Endodermal cell (in vitro differentiated cells): Measurements from ENCODE around the gene ACAD10. TPM values are rescaled to one million over a fixed set of nuclear protein-coding genes. Genes with fewer than 3 reads are reported as not detected.
"Not testable (repeated sequence)": the region's sequence is repeated elsewhere in the genome, so short reads cannot be mapped to it uniquely, and the experiment has no call there.

ENCODE experiments used
- DNase-seq: peaks from one replicate; pipeline ENCODE4 v3.0.0-alpha.2; 2017
- H3K27ac ChIP-seq: 2 replicates; pipeline ENCODE4 v1.5.1; 2013; ENCODE audit warnings: mild to moderate bottlenecking, low read depth, low read length, moderate library complexity
- H3K27me3 ChIP-seq: 2 replicates; pipeline ENCODE4 v1.6.1; 2013; ENCODE audit warnings: mild to moderate bottlenecking, low read length, moderate library complexity; ENCODE audit not compliant: insufficient read depth, control insufficient read depth, poor library complexity, severe bottlenecking
- H3K36me3 ChIP-seq: 2 replicates; pipeline ENCODE4 v1.7.0; 2013; ENCODE audit warnings: mild to moderate bottlenecking, low read length, moderate library complexity; ENCODE audit not compliant: control insufficient read depth, insufficient read depth
- H3K4me1 ChIP-seq: one replicate; pipeline ENCODE4 v1.7.0; 2013; ENCODE audit warnings: low read length; ENCODE audit not compliant: control insufficient read depth, insufficient read depth
- H3K4me3 ChIP-seq: 2 replicates; pipeline ENCODE4 v1.5.1; 2013; ENCODE audit warnings: mild to moderate bottlenecking, low read length, moderate library complexity
- H3K9ac ChIP-seq: 2 replicates; pipeline ENCODE4 v1.6.1; 2013; ENCODE audit warnings: mild to moderate bottlenecking, low read length, moderate library complexity; ENCODE audit not compliant: poor library complexity, severe bottlenecking; ENCODE audit errors: extremely low read depth
- H3K9me3 ChIP-seq: 2 replicates; pipeline ENCODE4 v1.6.1; 2013; ENCODE audit warnings: mild to moderate bottlenecking, low read length, moderate library complexity; ENCODE audit not compliant: control insufficient read depth
- H3K27ac Mint-ChIP-seq: 2 replicates; pipeline ENCODE4 v1.8.0; 2020; ENCODE audit warnings: mixed read lengths
- H3K27me3 Mint-ChIP-seq: 2 replicates; pipeline ENCODE4 v1.8.0; 2021; ENCODE audit warnings: mild to moderate bottlenecking, mixed read lengths; ENCODE audit not compliant: insufficient read depth
- H3K36me3 Mint-ChIP-seq: 2 replicates; pipeline ENCODE4 v1.8.0; 2020; ENCODE audit warnings: low read depth, mixed read lengths
- H3K4me1 Mint-ChIP-seq: 2 replicates; pipeline ENCODE4 v1.8.0; 2020; ENCODE audit warnings: mixed read lengths
- H3K4me3 Mint-ChIP-seq: 2 replicates; pipeline ENCODE4 v1.8.0; 2020; ENCODE audit warnings: mild to moderate bottlenecking, moderate library complexity, mixed read lengths
- H3K9me3 Mint-ChIP-seq: 2 replicates; pipeline ENCODE4 v1.8.0; 2020; ENCODE audit warnings: mild to moderate bottlenecking, mixed read lengths
- WGBS, 2 experiments: methylation state at CpG; one replicate each; pipeline versions ENCODE4 v1.1.5 to v1.1.7; 2013; ENCODE audit warnings: missing lambda C conversion rate in 2 of 2, mixed read lengths in 1 of 2; ENCODE audit not compliant: insufficient coverage in 1 of 2, insufficient read length in 1 of 2; 5-methylcytosine and 5-hydroxymethylcytosine counted together
- total RNA-seq, 2 donors: library from RNA; stranded (reverse); fragmentation: NEBNext Ultra II Directional in 1 of 2; extraction: Animal tissue kit (Norgen Biotek cat#: 25700) in 1 of 2; gene quantifications; 2 replicates in 1 of 2; 3 replicates in 1 of 2; pipeline ENCODE4 v1.2.1, GENCODE V29; 2021
- TF ChIP-seq, protein P1 (sequence below): fragments of 200-600 bp; sonication (generic); conservative IDR thresholded peaks from 2 replicates; pipeline ENCODE4 v1.5.0; 2021; ENCODE audit warnings: antibody characterized with exemption, mild to moderate bottlenecking

The ACAD10 gene
- total RNA-seq, 2 donors from 2014 or later, result 43.7 to 47.0 TPM

DNA sequence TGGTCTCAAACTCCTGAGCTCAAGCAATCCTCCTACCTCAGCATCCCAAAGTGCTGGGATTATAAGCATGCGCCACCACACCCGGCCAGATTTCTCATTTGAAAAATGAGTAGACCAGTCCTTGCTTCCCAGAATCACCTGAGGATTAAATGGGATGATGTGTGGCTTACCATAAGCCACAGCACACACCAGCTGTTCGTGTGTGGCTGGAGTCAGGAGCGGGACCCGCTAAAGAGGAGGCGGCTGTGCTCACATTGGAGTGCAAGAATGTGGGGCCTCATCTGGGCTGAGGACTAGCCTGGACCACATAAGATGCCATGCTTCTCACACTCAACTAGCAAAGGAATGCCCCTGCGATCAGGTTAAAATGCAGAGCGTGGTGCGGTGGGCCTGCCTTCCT lies 74.1 kb downstream of the ACAD10 start:
- no peak overlapping the region for H3K27ac ChIP-seq
- TF ChIP-seq, protein P1, sequence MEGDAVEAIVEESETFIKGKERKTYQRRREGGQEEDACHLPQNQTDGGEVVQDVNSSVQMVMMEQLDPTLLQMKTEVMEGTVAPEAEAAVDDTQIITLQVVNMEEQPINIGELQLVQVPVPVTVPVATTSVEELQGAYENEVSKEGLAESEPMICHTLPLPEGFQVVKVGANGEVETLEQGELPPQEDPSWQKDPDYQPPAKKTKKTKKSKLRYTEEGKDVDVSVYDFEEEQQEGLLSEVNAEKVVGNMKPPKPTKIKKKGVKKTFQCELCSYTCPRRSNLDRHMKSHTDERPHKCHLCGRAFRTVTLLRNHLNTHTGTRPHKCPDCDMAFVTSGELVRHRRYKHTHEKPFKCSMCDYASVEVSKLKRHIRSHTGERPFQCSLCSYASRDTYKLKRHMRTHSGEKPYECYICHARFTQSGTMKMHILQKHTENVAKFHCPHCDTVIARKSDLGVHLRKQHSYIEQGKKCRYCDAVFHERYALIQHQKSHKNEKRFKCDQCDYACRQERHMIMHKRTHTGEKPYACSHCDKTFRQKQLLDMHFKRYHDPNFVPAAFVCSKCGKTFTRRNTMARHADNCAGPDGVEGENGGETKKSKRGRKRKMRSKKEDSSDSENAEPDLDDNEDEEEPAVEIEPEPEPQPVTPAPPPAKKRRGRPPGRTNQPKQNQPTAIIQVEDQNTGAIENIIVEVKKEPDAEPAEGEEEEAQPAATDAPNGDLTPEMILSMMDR, result no peak
- H3K27me3 Mint-ChIP-seq, result peaks cover 5% of the 10 kb centered on the region
- H3K9ac ChIP-seq, result no peak overlapping the region
- H3K27ac Mint-ChIP-seq, result no peak overlapping the region
- H3K9me3 Mint-ChIP-seq, result no peaks in the 10 kb centered on the region
- DNase-seq, result no peak
- H3K9me3 ChIP-seq, result no peaks in the 10 kb centered on the region
- no peak overlapping the region for H3K4me3 ChIP-seq
- H3K4me1 ChIP-seq, result peaks cover 2% of the 10 kb centered on the region
- WGBS, 2 experiments, result 96 to 98% methylated on average over 8 to 9 of the region's 9 CpGs
- no peak overlapping the region for H3K4me3 Mint-ChIP-seq
- H3K4me1 Mint-ChIP-seq, result peaks cover 16% of the 10 kb centered on the region
- H3K27me3 ChIP-seq, result no peaks in the 10 kb centered on the region
- H3K36me3 Mint-ChIP-seq, result peaks cover 4% of the 10 kb centered on the region
- H3K36me3 ChIP-seq, result no peaks in the 10 kb centered on the region

DNA sequence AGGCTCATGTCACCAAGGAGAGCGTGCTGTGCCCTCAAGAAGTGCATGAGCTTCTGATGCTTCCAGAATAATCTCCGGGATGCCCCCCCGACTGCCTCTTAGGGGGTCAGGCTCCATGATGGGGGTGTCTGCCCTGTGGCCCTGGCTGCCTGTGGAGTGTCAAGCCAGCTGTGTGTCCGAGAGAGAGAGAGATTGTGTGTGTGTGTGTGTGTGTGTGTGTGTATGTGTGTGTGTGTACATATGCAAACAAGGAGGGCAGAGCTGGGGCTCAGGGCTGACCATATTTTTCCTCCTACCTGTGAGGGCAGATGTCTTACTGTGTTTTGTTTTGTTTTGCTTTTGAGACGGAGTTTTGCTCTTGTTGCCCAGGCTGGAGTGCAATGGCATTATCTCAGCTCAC lies 75.2 kb downstream of the ACAD10 start:
- Histone ChIP-seq H3K36me3 (no peaks in the 10 kb centered on the region), H3K4me3 (no peak overlapping the region), H3K27me3 (no peaks in the 10 kb centered on the region), H3K27ac (no peak overlapping the region), H3K9me3 (peaks cover 8% of the 10 kb centered on the region), H3K4me1 (peaks cover 2% of the 10 kb centered on the region), H3K9ac (no peak overlapping the region)
- Mint-ChIP-seq H3K4me1 (peaks cover 16% of the 10 kb centered on the region), H3K27ac (no peak overlapping the region), H3K4me3 (no peak overlapping the region), H3K36me3 (peaks cover 2% of the 10 kb centered on the region), H3K27me3 (peaks cover 13% of the 10 kb centered on the region), H3K9me3 (peaks cover 9% of the 10 kb centered on the region)
- TF ChIP-seq, protein P1, result no peak
- WGBS, 2 experiments, result 93 to 95% methylated on average over 3 to 5 of the region's 5 CpGs
- no peak for DNase-seq

DNA sequence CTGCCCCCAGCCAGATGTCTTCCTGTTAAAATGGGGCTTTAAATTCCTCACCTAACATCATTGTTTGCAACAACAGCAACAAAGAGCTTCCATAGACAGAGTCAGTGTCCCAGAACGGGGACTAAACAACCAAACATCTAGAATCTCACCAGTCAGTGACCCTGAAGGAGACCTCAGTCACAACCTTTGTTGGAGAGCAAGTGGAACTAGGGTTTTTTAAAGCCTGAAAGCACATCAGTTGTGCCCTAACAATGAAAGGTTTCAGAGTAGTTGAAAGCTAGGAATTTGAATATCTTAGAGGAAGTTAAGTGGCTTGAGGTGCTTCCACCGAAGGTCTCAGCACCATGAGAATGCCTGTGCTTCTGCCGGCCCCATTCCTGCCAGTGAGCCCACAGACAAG lies 75.9 kb downstream of the ACAD10 start:
- Histone ChIP-seq H3K4me1 (peaks cover 2% of the 10 kb centered on the region), H3K9ac (peak overlapping the region; percentile 25), H3K9me3 (peaks cover 8% of the 10 kb centered on the region), H3K4me3 (no peak overlapping the region), H3K36me3 (no peaks in the 10 kb centered on the region), H3K27me3 (no peaks in the 10 kb centered on the region), H3K27ac (no peak overlapping the region)
- Mint-ChIP-seq H3K4me1 (peaks cover 18% of the 10 kb centered on the region), H3K9me3 (peaks cover 12% of the 10 kb centered on the region), H3K27me3 (peaks cover 17% of the 10 kb centered on the region), H3K27ac (peak overlapping the region; percentile 74), H3K4me3 (no peak overlapping the region), H3K36me3 (peaks cover 2% of the 10 kb centered on the region)
- TF ChIP-seq, protein P1, result no peak
- WGBS, 2 experiments, result 79 to 86% methylated on average over 3 of the region's 3 CpGs
- no peak for DNase-seq

DNA sequence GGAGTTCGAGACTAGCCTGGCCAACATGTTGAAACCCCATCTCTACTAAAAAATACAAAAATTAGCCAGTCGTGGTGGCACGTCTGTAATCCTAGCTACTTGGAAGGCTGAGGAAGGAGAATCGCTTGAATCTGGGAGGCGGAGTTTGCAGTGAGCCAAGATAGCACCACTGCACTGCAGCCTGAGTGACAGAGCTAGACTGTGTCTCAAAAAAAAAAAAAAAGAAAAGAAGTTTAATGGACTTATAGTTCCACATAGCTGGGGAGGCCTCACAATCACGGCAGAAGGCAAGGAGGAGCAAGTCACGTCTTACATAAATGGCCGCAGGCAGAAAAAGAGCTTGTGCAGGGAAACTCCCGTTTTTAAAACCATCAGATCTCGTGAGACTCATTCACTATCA lies 77.7 kb downstream of the ACAD10 start:
- Mint-ChIP-seq H3K4me1 (peaks cover 19% of the 10 kb centered on the region), H3K27me3 (peaks cover 21% of the 10 kb centered on the region), H3K9me3 (peaks cover 12% of the 10 kb centered on the region)
- DNase-seq, H3K27me3 ChIP-seq, H3K4me3 Mint-ChIP-seq, H3K36me3 Mint-ChIP-seq, H3K36me3 ChIP-seq, H3K27ac ChIP-seq, H3K4me1 ChIP-seq, H3K9ac ChIP-seq, H3K4me3 ChIP-seq, H3K9me3 ChIP-seq, H3K27ac Mint-ChIP-seq: not testable (repeated sequence)
- whole genome bisulfite sequencing, 2 experiments, result 90 to 93% methylated on average over 7 to 10 of the region's 10 CpGs
